GM21529 (cell line): ENCODE results near the gene OR4D1.

ENCODE experiments used
- ATAC-seq: cut with Tn5 transposase; IDR thresholded peaks from one replicate; pipeline ENCODE4 v1.9.1; 2021; ENCODE audit not compliant: unreplicated experiment

The OR4D1 gene

GRCh38 chr17:58153046-58153445 lies 4.9 kb downstream of the OR4D1 start:
- ATAC-seq = no peak

- no peak for ATAC-seq
These were observed 5.5 kb downstream of the OR4D1 start for GRCh38 chr17:58153671-58154070.

- ATAC-seq = no peak
These were observed 8.9 kb downstream of the OR4D1 start for GRCh38 chr17:58156839-58157803.

GRCh38 chr17:58158181-58158580 lies 10.0 kb downstream of the OR4D1 start:
- ATAC-seq = no peak

- ATAC-seq = no peak
These were observed 13.4 kb downstream of the OR4D1 start for GRCh38 chr17:58161566-58161965.

- no peak for ATAC-seq
These were observed 17.8 kb downstream of the OR4D1 start for GRCh38 chr17:58165981-58166380.

GRCh38 chr17:58166682-58167081 lies 18.5 kb downstream of the OR4D1 start, which contains the start of gene OR4D2:
Gene OR4D2, plus strand, starts transcription at chr17:58166982. Its CDS starts 2,674 bp downstream, at chr17:58169656.
- no peak for ATAC-seq

- ATAC-seq = no peak
These were observed 22.4 kb downstream of the OR4D1 start for GRCh38 chr17:58170622-58171021.

GRCh38 chr17:58172369-58173071 lies 24.3 kb downstream of the OR4D1 start:
- no peak for ATAC-seq

- ATAC-seq = no peak
These were observed 26.7 kb downstream of the OR4D1 start for GRCh38 chr17:58174871-58175270.

GRCh38 chr17:58176200-58176599 lies 28.0 kb downstream of the OR4D1 start:
- no peak for ATAC-seq

GRCh38 chr17:58181796-58182195 lies 33.6 kb downstream of the OR4D1 start:
- ATAC-seq = no peak

GRCh38 chr17:58183514-58183913 lies 35.3 kb downstream of the OR4D1 start:
- ATAC-seq = no peak

- ATAC-seq = no peak
These were observed 36.3 kb downstream of the OR4D1 start for GRCh38 chr17:58184308-58184985.

GRCh38 chr17:58184986-58185761 lies 37.0 kb downstream of the OR4D1 start:
- no peak for ATAC-seq

- ATAC-seq = no peak
These were observed 38.4 kb downstream of the OR4D1 start for GRCh38 chr17:58186591-58186990.

- no peak for ATAC-seq
These were observed 38.9 kb downstream of the OR4D1 start for GRCh38 chr17:58187063-58187462.

GRCh38 chr17:58187675-58188074 lies 39.5 kb downstream of the OR4D1 start:
- ATAC-seq = no peak

- no peak for ATAC-seq
These were observed 41.4 kb downstream of the OR4D1 start for GRCh38 chr17:58189436-58190146.
